Neural progenitor cell (in vitro differentiated cells): ENCODE measurements around the gene TNFRSF11A. TPM values are rescaled to one million over a fixed set of nuclear protein-coding genes. Genes with fewer than 3 reads are reported as not detected.

ENCODE experiments used
- DNase-seq: peaks from one replicate; pipeline ENCODE4 v3.0.0-alpha.2; 2016; ENCODE audit warnings: low spot score
- H2AFZ ChIP-seq: fragments of 200-600 bp; sonication (generic); replicated peaks from 2 replicates; pipeline ENCODE4 v1.6.1; 2016; ENCODE audit warnings: antibody characterized with exemption
- H3F3A ChIP-seq: fragments of 200-600 bp; sonication (generic); 2 replicates; pipeline ENCODE4 v1.6.1; 2016; ENCODE audit warnings: antibody characterized with exemption, low read depth
- H3K27ac ChIP-seq: fragments of 200-600 bp; sonication (generic); 2 replicates; pipeline ENCODE4 v1.5.1; 2016; ENCODE audit warnings: mild to moderate bottlenecking
- H3K27me3 ChIP-seq: fragments of 200-600 bp; sonication (generic); 2 replicates; pipeline ENCODE4 v1.6.1; 2016; ENCODE audit warnings: mild to moderate bottlenecking, moderate library complexity
- H3K36me3 ChIP-seq: fragments of 200-600 bp; sonication (generic); 2 replicates; pipeline ENCODE4 v1.5.1; 2016
- H3K4me1 ChIP-seq: fragments of 200-600 bp; sonication (generic); 2 replicates; pipeline ENCODE4 v1.6.1; 2016; ENCODE audit warnings: mixed run types
- H3K4me2 ChIP-seq: fragments of 200-600 bp; sonication (generic); 2 replicates; pipeline ENCODE4 v1.6.1; 2016
- H3K4me3 ChIP-seq: fragments of 200-600 bp; sonication (generic); 2 replicates; pipeline ENCODE4 v1.5.1; 2016
- H3K79me2 ChIP-seq: fragments of 200-600 bp; sonication (generic); 2 replicates; pipeline ENCODE4 v1.6.1; 2016; ENCODE audit warnings: low read depth
- H3K9ac ChIP-seq: fragments of 200-600 bp; sonication (generic); 2 replicates; pipeline ENCODE4 v1.6.1; 2016
- H3K9me3 ChIP-seq: fragments of 200-600 bp; sonication (generic); 2 replicates; pipeline ENCODE4 v1.5.1; 2016; ENCODE audit warnings: low read depth
- H4K20me1 ChIP-seq: fragments of 200-600 bp; sonication (generic); 2 replicates; pipeline ENCODE4 v1.6.1; 2016; ENCODE audit warnings: low read depth
- H3K27ac Mint-ChIP-seq: 3 replicates; pipeline ENCODE4 v1.8.0; 2021; ENCODE audit warnings: mixed read lengths
- H3K27me3 Mint-ChIP-seq: 2 replicates; pipeline ENCODE4 v1.8.0; 2022; ENCODE audit warnings: low read depth, mild to moderate bottlenecking, inconsistent platforms, moderate library complexity, mixed read lengths; ENCODE audit not compliant: insufficient read depth
- H3K36me3 Mint-ChIP-seq: 3 replicates; pipeline ENCODE4 v1.8.0; 2021; ENCODE audit warnings: mixed read lengths
- H3K4me1 Mint-ChIP-seq: 3 replicates; pipeline ENCODE4 v1.8.0; 2021; ENCODE audit warnings: mixed read lengths
- H3K4me3 Mint-ChIP-seq: 3 replicates; pipeline ENCODE4 v1.8.0; 2021; ENCODE audit warnings: mild to moderate bottlenecking, moderate library complexity, mixed read lengths
- H3K9me3 Mint-ChIP-seq: 3 replicates; pipeline ENCODE4 v1.8.0; 2020; ENCODE audit warnings: mixed read lengths
- CTCF ChIP-seq: fragments of 200-600 bp; sonication (generic); IDR thresholded peaks from 2 replicates; pipeline ENCODE4 v1.5.1; 2017; ENCODE audit warnings: antibody characterized with exemption, mild to moderate bottlenecking
- EZH2 ChIP-seq: fragments of 200-600 bp; sonication (generic); IDR thresholded peaks from 2 replicates; pipeline ENCODE4 v1.6.1; 2017; ENCODE audit warnings: antibody characterized with exemption, mild to moderate bottlenecking, moderate library complexity
- EZH2phosphoT487 ChIP-seq: fragments of 200-600 bp; sonication (generic); IDR thresholded peaks from 2 replicates; pipeline ENCODE4 v1.6.1; 2017; ENCODE audit warnings: antibody characterized with exemption
- total RNA-seq: library from RNA; depleted of rRNA; stranded (reverse); fragments of >200 nt; gene quantifications from 2 replicates; pipeline ENCODE4 v1.2.3, GENCODE V29; 2015; ENCODE audit warnings: low replicate concordance

Gene TNFRSF11A
- total RNA-seq, 1 donor from 2014 or later: 0.47 TPM

GRCh38 chr18:62294073-62294472 lies 31.0 kb upstream of the TNFRSF11A start:
- Histone ChIP-seq H3K9me3 (no peaks in the 10 kb centered on the region), H4K20me1 (no peaks in the 10 kb centered on the region), H3F3A (no peaks in the 10 kb centered on the region), H3K36me3 (no peaks in the 10 kb centered on the region), H3K27ac (no peak overlapping the region), H3K9ac (no peak overlapping the region), H3K4me1 (no peaks in the 10 kb centered on the region), H3K27me3 (no peaks in the 10 kb centered on the region), H3K79me2 (no peaks in the 10 kb centered on the region), H3K4me2 (no peak overlapping the region), H2AFZ (no peak overlapping the region), H3K4me3 (no peak overlapping the region)
- H3K9me3 Mint-ChIP-seq: no peaks in the 10 kb centered on the region
- DNase-seq: no peak
- peaks cover 6% of the 10 kb centered on the region for H3K36me3 Mint-ChIP-seq
- H3K4me3 Mint-ChIP-seq: no peak overlapping the region
- TF ChIP-seq EZH2phosphoT487: no peak
- no peak for TF ChIP-seq EZH2
- TF ChIP-seq CTCF: no peak
- H3K27ac Mint-ChIP-seq: no peak overlapping the region
- H3K27me3 Mint-ChIP-seq: no peaks in the 10 kb centered on the region
- H3K4me1 Mint-ChIP-seq: no peaks in the 10 kb centered on the region

GRCh38 chr18:62300359-62300963 lies 24.6 kb upstream of the TNFRSF11A start:
- H3K9ac ChIP-seq: no peak overlapping the region
- no peaks in the 10 kb centered on the region for H3K9me3 ChIP-seq
- no peak overlapping the region for H3K4me3 ChIP-seq
- H3K27ac ChIP-seq: no peak overlapping the region
- Mint-ChIP-seq H3K4me1 (no peaks in the 10 kb centered on the region), H3K27ac (no peak overlapping the region), H3K9me3 (no peaks in the 10 kb centered on the region), H3K4me3 (no peak overlapping the region), H3K36me3 (peaks cover 19% of the 10 kb centered on the region), H3K27me3 (no peaks in the 10 kb centered on the region)
- H2AFZ ChIP-seq: no peak overlapping the region
- H3K36me3 ChIP-seq: no peaks in the 10 kb centered on the region
- no peaks in the 10 kb centered on the region for H4K20me1 ChIP-seq
- no peaks in the 10 kb centered on the region for H3K27me3 ChIP-seq
- no peaks in the 10 kb centered on the region for H3F3A ChIP-seq
- TF ChIP-seq EZH2phosphoT487 (no peak), CTCF (no peak), EZH2 (no peak)
- H3K79me2 ChIP-seq: no peaks in the 10 kb centered on the region
- no peak overlapping the region for H3K4me2 ChIP-seq
- DNase-seq: no peak
- no peaks in the 10 kb centered on the region for H3K4me1 ChIP-seq

- DNase-seq: no peak
- no peaks in the 10 kb centered on the region for H4K20me1 ChIP-seq
- no peaks in the 10 kb centered on the region for H3K79me2 ChIP-seq
- no peak overlapping the region for H3K4me2 ChIP-seq
- H3K9me3 ChIP-seq: no peaks in the 10 kb centered on the region
- H3K27ac ChIP-seq: no peak overlapping the region
- no peaks in the 10 kb centered on the region for H3K36me3 ChIP-seq
- H3K4me3 ChIP-seq: no peak overlapping the region
- Mint-ChIP-seq H3K27me3 (no peaks in the 10 kb centered on the region), H3K9me3 (no peaks in the 10 kb centered on the region), H3K4me1 (no peaks in the 10 kb centered on the region), H3K36me3 (peaks cover 18% of the 10 kb centered on the region), H3K4me3 (no peak overlapping the region), H3K27ac (no peak overlapping the region)
- H2AFZ ChIP-seq: no peak overlapping the region
- TF ChIP-seq EZH2 (no peak), EZH2phosphoT487 (no peak), CTCF (no peak)
- no peak overlapping the region for H3K9ac ChIP-seq
- no peaks in the 10 kb centered on the region for H3F3A ChIP-seq
- no peaks in the 10 kb centered on the region for H3K27me3 ChIP-seq
- no peaks in the 10 kb centered on the region for H3K4me1 ChIP-seq
These were observed 23.8 kb upstream of the TNFRSF11A start for GRCh38 chr18:62301322-62301721.
